Gastroesophageal sphincter (tissue), 4 donors: Measurements from ENCODE around the gene P2RX4. TPM values are rescaled to one million over a fixed set of nuclear protein-coding genes. Genes with fewer than 3 reads are reported as not detected.
"Not testable (repeated sequence)": the region's sequence is repeated elsewhere in the genome, so short reads cannot be mapped to it uniquely, and the experiment has no call there.

Experiments
- ATAC-seq: fragments of 150-250 bp; one replicate; pipeline ENCODE4 v1.9.1; 2016; ENCODE audit warnings: mild to moderate bottlenecking, moderate library complexity
- H3K27ac ChIP-seq, 4 donors: fragments of 200-600 bp; sonication (generic) in 3 of 4; 1 replicate in 3 of 4; 2 replicates in 1 of 4; pipeline ENCODE4 v1.5.1; 2016 to 2019
- H3K27me3 ChIP-seq: fragments of 200-600 bp; sonication (generic); one replicate; pipeline ENCODE4 v1.5.1; 2019
- H3K36me3 ChIP-seq, 2 donors: fragments of 200-600 bp; sonication (generic); one replicate each; pipeline ENCODE4 v1.5.1; 2019; ENCODE audit warnings: control low read depth in 1 of 2
- H3K4me1 ChIP-seq, 3 donors: fragments of 200-600 bp; sonication (generic); 1 replicate in 2 of 3; 2 replicates in 1 of 3; pipeline ENCODE4 v1.5.1; 2016 to 2019; ENCODE audit warnings: control low read depth in 2 of 3
- H3K4me3 ChIP-seq, 2 donors: fragments of 200-600 bp; sonication (generic); one replicate each; pipeline ENCODE4 v1.5.1; 2019; ENCODE audit warnings: mild to moderate bottlenecking in 1 of 2, moderate library complexity in 1 of 2
- H3K9me3 ChIP-seq, 3 donors: fragments of 200-600 bp; sonication (generic); one replicate each; pipeline ENCODE4 v1.5.1; 2017 to 2019; ENCODE audit warnings: control low read depth in 2 of 3
- CTCF ChIP-seq, 4 experiments: fragments of 200-600 bp in 2 of 4; fragments of 450-650 bp in 2 of 4; sonication (generic) in 1 of 4; IDR thresholded peaks; one replicate each; pipeline ENCODE4 v1.5.1; 2017 to 2019; ENCODE audit warnings: antibody characterized with exemption in 4 of 4, mild to moderate bottlenecking in 2 of 4, moderate library complexity in 2 of 4
- EP300 ChIP-seq: sonication (generic); formaldehyde crosslinking; IDR thresholded peaks from one replicate; pipeline ENCODE4 v1.6.1; 2017; ENCODE audit warnings: antibody characterized with exemption, mild to moderate bottlenecking
- POLR2A ChIP-seq, 2 donors: fragments of 450-650 bp; IDR thresholded peaks; one replicate each; pipeline ENCODE4 v1.6.1; 2017; ENCODE audit warnings: antibody characterized with exemption in 2 of 2, mild to moderate bottlenecking in 2 of 2, moderate library complexity in 1 of 2
- POLR2AphosphoS5 ChIP-seq: sonication (generic); formaldehyde crosslinking; IDR thresholded peaks from one replicate; pipeline ENCODE4 v1.6.1; 2017; ENCODE audit warnings: antibody characterized with exemption
- WGBS, 2 donors: methylation state at CpG; one replicate each; pipeline ENCODE4 v1.1.5; 2018; ENCODE audit warnings: low coverage in 1 of 2; 5-methylcytosine and 5-hydroxymethylcytosine counted together
- total RNA-seq, 4 donors: library from RNA; depleted of rRNA; stranded (reverse); fragments of >200 nt; gene quantifications; one replicate each; pipeline ENCODE4 v1.1.0, GENCODE V29; 2016

Gene P2RX4
- total RNA-seq, 4 donors from 2014 or later, result 15.1 to 32.8 (median 31.0) TPM

- TF ChIP-seq POLR2A (IDR thresholded peaks at IDR 0.05) (no peak), EP300 (no peak), POLR2AphosphoS5 (no peak), CTCF (IDR thresholded peaks at IDR 0.05) (no peak)
- Histone ChIP-seq H3K4me1 (peaks cover 0 to 8% (median 0%) of the 10 kb centered on the region in 3 donors), H3K4me3 (no peak overlapping the region), H3K27ac (no peak overlapping the region), H3K27me3 (no peaks in the 10 kb centered on the region), H3K36me3 (peaks cover 0 to 59% of the 10 kb centered on the region in 2 donors), H3K9me3 (no peaks in the 10 kb centered on the region)
- 78 to 90% methylated on average over 3 to 8 of the region's 8 CpGs for WGBS, 2 donors
- ATAC-seq, result no peak
These were observed 16.5 kb downstream of the P2RX4 start for GRCh38 chr12:121226399-121226798.

GRCh38 chr12:121226871-121227270 lies 16.9 kb downstream of the P2RX4 start:
- WGBS, 2 donors, result 86 to 100% methylated on average over 3 to 7 of the region's 8 CpGs
- not testable (repeated sequence) for ATAC-seq, H3K4me3 ChIP-seq, H3K9me3 ChIP-seq, H3K4me1 ChIP-seq, H3K27me3 ChIP-seq, H3K27ac ChIP-seq
- H3K36me3 ChIP-seq, result peaks cover 0 to 55% of the 10 kb centered on the region in 2 donors

GRCh38 chr12:121227294-121227693 lies 17.4 kb downstream of the P2RX4 start:
- Histone ChIP-seq H3K4me3 (no peak overlapping the region), H3K9me3 (no peaks in the 10 kb centered on the region), H3K27me3 (no peaks in the 10 kb centered on the region), H3K36me3 (peaks cover 0 to 55% of the 10 kb centered on the region in 2 donors), H3K27ac (no peak overlapping the region), H3K4me1 (peaks cover 0 to 8% (median 0%) of the 10 kb centered on the region in 3 donors)
- TF ChIP-seq CTCF (IDR thresholded peaks at IDR 0.05) (no peak), EP300 (no peak), POLR2A (IDR thresholded peaks at IDR 0.05) (no peak), POLR2AphosphoS5 (no peak)
- 20 to 67% methylated on average over 2 to 3 of the region's 9 CpGs for WGBS, 2 donors
- no peak for ATAC-seq

GRCh38 chr12:121228919-121229665 lies 19.2 kb downstream of the P2RX4 start:
- Histone ChIP-seq H3K9me3 (no peaks in the 10 kb centered on the region), H3K4me1 (peaks cover 0 to 8% (median 0%) of the 10 kb centered on the region in 3 donors), H3K27me3 (no peaks in the 10 kb centered on the region), H3K27ac (no peak overlapping the region), H3K4me3 (no peak overlapping the region), H3K36me3 (peaks cover 0 to 57% of the 10 kb centered on the region in 2 donors)
- 87% methylated on average over 5 of the region's 24 CpGs; no CpG with 5 or more reads in 1 of the 2 donors for WGBS, 2 donors
- no peak for ATAC-seq
- no peak for TF ChIP-seq CTCF (IDR thresholded peaks at IDR 0.05)
- TF ChIP-seq POLR2AphosphoS5, result no peak
- no peak for TF ChIP-seq POLR2A (IDR thresholded peaks at IDR 0.05)
- TF ChIP-seq EP300, result no peak

GRCh38 chr12:121229826-121230537 lies 20.1 kb downstream of the P2RX4 start:
- H3K4me1 ChIP-seq, H3K4me3 ChIP-seq, H3K27me3 ChIP-seq, H3K27ac ChIP-seq, H3K9me3 ChIP-seq: not testable (repeated sequence)
- 21 to 45% methylated on average over 8 to 18 of the region's 19 CpGs for WGBS, 2 donors
- peaks cover 0 to 64% of the 10 kb centered on the region in 2 donors for H3K36me3 ChIP-seq
- TF ChIP-seq CTCF (IDR thresholded peaks at IDR 0.05), result peak in 3 of 4 experiments; percentile 69 to 87 (median 75)
- peak; percentile 76 for ATAC-seq
